Left ventricle myocardium superior (tissue), 1 donor: ENCODE data around the gene CD3D. TPM values are rescaled to one million over a fixed set of nuclear protein-coding genes. Genes with fewer than 3 reads are reported as not detected.
A peak's percentile ranks its signal among the peaks of the same experiment; 100 is the strongest.

Source experiments
- ATAC-seq: fragments of 200-7000 bp; cut with Tn5 transposase; one replicate; pipeline ENCODE4 v1.9.1; 2020; ENCODE audit warnings: mild to moderate bottlenecking, moderate library complexity
- DNase-seq: peaks from one replicate; pipeline ENCODE4 v3.0.0-alpha.2; 2020
- intact Hi-C: fragments of 100-400 bp; cut with micrococcal nuclease; formaldehyde crosslinking; loops from one replicate; pipeline ENCODE4 v1.11.0; 2022
- total RNA-seq: library from RNA; stranded (reverse); fragmentation: NEBNext Ultra II Directional; extraction: Animal tissue kit (Norgen Biotek cat#: 25700); gene quantifications from one replicate; pipeline ENCODE4 v1.2.1, GENCODE V29; 2021
- donor health status: DM: no; HTN: yes; CAD: no; lungs with severe emphysema.

Gene CD3D
- total RNA-seq, 1 donor from 2014 or later = 1.6 TPM

DNA sequence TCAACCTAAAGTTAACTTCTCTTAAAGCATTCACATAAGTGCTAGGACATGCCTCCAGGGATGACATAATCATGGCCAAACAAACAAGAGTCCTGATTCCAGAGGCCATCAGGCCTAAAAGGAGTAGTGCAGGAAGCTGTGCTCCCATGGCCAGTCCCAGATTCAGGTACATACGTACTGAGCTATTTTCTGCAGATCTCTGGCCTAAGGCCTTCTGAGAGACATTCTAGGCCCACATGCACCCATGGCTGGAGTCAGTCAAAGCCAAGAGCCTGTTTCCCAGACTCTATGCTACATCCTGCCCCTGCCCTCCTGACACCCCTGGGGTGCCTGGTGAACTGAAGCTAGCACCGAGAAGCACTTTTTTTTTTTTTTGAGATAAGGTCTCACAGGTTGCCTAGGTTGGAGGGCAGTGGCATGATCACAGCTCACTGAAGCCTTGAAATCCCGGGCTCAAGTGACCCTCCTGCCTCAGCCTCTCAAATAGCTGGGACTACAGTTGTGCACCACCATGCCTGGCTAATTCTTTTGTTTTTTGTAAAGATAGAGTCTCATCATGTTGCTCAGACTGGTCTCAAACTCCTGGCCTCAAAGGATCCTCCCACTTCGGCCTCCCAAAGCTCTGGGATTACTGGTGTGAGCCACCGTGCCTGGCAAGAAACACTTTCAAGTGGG, 553 bp downstream of the CD3D start:
- DNase-seq (no peak), ATAC-seq (no peak)
- intact Hi-C loops = loop anchor here (10.0 kb wide), 1 partner anchor 137 kb away; no protein-coding TSS in a partner anchor

DNA sequence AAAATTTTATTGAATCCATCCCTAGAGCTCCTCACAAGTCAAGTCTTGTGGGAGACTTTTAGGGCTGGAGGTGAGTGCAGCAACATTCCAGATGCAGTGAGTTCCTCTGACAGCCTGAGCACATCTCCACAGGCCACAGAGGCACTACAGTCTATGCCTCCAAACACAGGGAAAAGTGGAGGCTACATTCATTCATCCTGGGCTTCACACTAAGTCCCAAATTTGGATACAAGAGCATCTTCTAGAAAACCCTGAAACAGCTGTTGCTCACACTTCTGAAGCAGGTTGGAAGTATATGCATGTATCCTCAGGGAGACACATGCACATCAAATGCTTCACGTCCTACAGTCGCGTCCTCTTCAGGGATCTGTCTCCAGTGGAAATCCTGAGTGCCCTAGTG, 1.2 kb downstream of the CD3D start:
- DNase-seq (no peak), ATAC-seq (no peak)
- intact Hi-C loops = loop anchor here (10.0 kb wide), 1 partner anchor 136 kb away; no protein-coding TSS in a partner anchor

DNA sequence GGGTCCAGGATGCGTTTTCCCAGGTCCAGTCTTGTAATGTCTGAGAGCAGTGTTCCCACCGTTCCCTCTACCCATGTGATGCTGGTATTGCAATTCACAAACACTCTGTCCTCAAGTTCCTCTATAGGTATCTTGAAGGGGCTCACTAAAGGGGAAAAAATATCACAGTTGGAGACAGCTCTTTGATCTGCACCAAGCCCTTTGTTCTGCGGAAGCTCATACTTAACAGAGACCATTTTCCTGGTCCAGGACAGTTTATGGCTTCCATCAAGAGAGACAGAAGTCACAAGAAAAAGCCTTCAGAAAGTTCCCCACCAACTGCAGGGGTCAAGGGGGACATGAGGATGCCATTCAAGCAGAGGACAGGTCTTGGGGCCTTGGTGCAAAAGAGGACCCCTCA, 2.1 kb downstream of the CD3D start:
- intact Hi-C loops = loop anchor here (10.0 kb wide), 1 partner anchor 136 kb away; no protein-coding TSS in a partner anchor
- DNase-seq (no peak), ATAC-seq (no peak)

DNA sequence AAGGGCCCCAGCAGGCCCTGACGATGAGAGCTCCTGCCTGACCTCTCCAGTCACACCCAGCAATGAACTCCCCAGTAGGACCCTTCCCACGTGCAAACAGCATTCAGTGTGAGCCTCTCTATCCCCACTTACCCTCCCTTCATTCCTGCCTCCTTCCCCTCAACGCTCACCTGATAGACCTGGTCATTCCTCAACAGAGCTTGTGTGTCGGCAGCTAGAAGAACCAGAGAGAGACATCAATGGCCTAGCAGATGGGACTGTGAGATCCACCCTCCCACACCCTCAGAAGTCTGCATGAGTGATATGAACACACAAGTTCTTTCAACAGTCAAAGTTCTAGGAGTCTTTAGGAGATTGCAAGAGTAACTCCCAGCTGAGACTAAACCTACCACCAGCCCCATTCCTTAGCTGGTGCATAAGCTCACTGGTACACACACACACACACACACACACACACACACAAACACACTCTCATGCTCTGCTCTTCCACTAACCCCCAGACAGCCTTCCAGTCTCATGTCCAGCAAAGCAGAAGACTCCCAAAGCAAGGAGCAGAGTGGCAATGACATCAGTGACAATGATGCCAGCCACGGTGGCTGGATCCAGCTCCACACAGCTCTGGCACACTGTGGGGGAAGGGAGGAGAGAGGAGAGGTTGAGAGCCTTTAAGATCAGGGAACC, 3.1 kb downstream of the CD3D start:
- ATAC-seq (no peak), DNase-seq (no peak)
- intact Hi-C loops = no loop called here

DNA sequence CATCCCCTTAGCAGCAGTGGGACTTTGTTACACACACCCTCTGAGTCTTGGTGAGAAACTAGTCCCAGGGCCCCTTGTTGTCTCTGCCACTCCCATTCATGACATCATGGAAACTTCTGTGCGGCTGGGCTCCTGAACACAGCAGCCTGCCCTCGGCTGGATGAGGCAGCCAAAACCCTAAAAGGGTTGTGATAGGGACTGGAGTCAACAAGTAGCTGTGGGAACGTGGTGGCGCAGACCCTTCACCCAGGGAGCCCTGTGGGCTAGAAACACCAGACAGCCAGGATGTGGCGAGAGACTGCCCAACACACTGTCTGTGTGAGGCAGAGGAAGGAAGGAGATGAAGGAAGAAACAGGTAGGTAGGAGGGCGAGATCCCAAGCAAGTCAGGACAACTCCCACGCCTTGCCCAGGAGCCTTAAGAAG, 3.9 kb downstream of the CD3D start:
- DNase-seq = no peak
- ATAC-seq = peak; percentile 63
- intact Hi-C loops = no loop called here

DNA sequence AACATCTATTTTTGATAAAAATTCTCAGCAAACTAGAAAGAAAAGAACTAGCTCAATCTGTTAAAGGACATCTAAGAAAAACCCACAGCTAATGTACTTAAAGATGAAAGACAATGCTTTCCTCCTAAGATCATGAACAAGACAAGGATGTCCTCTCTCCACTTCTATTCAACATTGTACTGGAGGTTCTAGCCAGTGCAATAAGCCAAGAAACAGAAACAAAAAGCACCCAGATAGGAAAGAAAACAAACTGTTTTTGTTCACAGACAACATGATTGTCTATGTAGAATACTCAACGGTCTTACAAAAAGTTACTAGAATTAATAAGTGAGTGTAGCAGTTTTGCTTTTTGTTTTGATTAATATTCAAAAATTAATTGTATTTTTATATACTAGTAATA, 7.8 kb downstream of the CD3D start:
- ATAC-seq (no peak), DNase-seq (no peak)
- intact Hi-C loops = no loop called here

DNA sequence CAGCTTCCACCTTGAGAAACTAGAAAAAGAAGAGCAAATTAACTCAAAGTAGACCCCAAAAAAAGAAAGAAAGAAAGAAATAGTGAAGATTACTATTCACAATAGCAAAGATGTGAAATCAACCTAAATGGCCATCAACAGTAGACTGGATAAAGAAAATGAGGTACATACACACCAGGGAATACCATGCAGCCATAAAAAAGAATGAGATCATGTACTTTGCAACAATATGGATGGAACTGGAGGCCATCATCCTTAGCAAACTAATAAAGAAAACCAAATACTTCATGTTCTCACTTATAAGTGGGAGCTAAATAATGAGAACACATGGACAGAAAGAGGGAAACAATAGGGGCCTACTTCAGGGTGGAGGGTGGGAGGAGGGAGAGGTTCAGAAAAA, 13.8 kb downstream of the CD3D start:
- intact Hi-C loops = no loop called here
- no peak for ATAC-seq

DNA sequence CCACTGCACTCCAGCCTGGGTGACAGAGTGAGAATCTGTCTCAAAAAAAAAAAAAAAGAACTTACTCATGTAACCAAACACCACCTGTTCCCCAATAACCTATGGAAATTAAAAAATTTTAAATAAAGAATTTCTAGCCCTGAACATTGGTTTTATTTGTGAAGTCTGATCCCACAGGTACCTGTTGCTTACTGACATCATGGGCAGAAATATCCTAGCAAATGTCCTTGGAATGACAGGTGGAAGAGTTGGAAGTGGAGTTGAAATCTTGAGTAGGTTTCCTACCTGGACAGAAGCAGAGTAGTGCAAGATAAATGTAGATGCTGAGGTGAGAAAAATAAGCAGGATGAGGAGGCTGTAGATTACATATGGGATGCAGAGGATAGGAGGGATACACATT, 17.2 kb downstream of the CD3D start:
- intact Hi-C loops = no loop called here
- ATAC-seq = no peak

More for the DNA sequence above, 13.8 kb downstream of the CD3D start:
- DNase-seq = no peak

DNA sequence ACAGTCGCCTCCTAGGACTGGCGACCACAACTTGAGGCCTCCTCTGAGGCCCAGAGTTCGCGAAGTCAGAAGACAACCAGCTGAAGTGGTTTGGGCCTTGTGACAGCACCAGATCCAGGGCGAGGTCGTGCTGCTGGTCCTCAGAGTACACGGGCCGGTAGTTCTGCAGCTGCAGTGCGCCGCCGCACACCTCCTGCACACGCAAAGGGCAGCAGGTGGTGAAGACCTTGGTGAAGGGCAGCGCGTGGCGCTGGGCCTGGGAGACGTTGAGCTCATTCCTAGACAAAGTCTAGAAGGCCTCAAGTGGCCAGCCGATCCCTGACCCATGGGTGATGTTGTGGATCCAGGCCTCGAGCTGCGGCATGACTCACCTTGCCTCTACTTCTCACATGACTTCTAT, 19.8 kb downstream of the CD3D start:
- intact Hi-C loops = no loop called here
- no peak for DNase-seq
- no peak for ATAC-seq

More for the DNA sequence above, 17.2 kb downstream of the CD3D start:
- no peak for DNase-seq

DNA sequence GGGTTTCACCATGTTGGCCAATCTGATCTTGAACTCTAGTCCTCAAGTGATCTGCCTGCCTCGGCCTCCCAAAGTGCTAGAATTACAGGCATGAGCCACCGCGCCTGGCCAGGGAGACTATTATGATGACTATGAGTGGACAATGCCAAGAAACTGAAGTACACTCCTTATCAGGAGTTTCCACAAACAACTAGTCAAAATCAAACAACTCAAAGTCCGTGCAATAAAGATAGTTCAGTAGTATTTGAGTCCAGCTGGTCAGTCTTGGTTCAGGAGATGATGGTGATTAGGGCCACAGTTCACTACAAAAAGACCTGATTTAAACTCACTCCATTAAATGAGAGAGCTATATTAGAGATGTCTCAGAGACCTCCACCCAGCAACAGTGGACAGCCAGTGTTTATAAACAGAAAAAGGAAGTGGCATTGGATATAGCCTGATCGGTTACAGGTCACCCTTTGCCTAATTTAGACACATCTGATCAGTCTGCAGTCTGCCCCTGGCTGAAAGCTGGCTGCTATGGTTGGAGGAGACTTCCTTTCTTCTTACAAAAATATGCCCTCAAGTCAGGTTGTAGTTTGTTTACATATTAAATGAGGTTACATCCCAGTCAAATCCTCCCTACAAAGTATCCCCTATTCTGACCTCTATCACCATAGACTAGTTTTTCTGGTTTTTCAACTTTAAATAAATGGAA, 21.0 kb downstream of the CD3D start:
- no peak for ATAC-seq
- no peak for DNase-seq
- intact Hi-C loops = no loop called here

DNA sequence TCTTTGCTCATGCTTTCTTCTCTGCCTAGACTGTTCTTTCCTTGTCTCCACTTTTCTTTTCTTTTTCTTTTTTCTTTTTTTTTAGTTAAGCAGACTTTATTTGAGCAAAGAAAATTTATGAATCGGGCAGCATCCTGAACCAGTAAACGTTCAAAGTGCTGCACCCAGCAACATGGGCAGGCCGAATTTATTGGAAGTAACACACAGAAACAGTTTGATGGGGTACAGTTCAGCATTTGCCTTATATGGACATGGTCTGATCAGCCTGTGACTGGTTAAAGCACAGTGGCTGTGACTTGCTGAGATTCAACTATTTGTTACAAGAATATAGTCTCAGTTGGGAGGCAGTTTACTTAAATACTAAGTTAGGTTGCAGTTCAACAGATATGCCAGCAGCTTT, 22.0 kb downstream of the CD3D start:
- intact Hi-C loops = no loop called here

DNA sequence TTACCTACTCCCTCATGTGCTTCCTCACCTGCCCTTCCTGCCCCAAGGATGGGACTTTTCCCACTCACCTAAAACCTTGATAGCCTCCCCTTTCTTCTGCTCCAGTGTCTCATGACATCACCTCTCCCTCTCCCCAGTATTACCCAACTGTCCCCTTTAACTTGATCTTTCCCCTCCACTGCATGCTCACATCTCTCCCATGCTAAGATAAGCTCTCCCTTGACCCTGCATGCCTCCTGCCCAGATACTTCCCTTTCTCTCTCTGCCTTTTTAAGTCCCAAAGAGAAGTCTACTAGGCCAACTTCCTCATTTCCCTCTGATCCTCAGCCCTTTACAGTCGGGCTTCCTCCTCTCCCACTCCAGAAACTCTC, 23.2 kb downstream of the CD3D start:
- ATAC-seq (peak; percentile 43), DNase-seq (no peak)
- intact Hi-C loops = no loop called here

More for the DNA sequence above, 22.0 kb downstream of the CD3D start:
- ATAC-seq = no peak
- DNase-seq = no peak

DNA sequence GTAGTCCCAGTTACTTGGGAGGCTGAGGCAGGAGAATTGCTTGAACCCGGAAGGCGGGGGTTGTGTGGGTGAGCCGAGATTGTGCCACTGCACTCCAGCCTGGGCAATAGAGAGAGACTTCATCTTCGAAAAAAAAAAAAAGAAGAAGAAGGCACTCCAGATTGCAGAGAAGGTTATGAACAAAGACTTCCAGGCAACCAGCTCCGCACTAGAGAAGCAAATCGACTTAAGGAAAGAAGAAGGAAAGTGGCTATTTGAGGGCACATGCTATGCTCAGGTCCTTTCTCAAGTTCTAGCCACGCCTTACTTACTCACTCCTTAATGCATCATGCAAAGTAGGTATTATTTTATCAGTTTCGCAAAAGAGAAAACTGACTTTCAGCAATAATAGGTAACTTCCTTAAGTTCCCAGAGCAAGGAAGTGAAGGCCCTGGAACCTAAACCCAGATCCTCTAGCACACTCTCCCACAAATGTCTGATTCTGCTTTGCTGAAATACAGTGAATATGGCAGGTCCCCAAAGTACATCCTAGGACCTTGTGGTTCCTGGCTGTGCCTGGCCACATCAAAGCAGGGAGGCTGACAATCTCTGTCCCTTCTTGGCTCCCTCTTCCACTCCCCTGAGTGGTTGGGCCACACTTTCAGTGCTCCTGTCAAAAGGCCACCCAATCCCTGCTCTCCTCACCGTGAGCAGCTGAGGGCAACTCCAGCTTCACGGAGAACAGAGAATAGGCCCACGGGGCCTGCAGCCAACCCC, 23.7 kb downstream of the CD3D start:
- ATAC-seq (no peak), DNase-seq (no peak)
- intact Hi-C loops = no loop called here

DNA sequence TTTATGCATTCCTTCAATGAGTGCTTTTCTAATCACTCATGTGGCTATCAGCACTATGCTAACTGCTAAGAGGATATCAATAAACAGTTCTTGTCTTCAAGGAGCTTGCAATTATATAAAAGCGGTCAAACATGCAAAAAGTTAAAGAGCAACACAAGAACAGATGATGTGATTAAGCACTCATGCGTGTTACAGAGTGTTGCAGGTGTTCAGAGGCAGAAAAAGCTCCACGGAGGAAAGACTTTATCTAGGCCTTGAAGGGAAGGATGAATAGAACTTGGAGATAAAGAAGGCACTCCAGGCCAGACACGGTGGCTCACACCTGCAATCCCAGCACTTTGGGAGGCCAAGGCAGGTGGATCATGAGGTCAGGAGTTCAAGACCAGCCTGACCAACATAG, 24.4 kb downstream of the CD3D start:
- no peak for DNase-seq
- no peak for ATAC-seq
- intact Hi-C loops = no loop called here

DNA sequence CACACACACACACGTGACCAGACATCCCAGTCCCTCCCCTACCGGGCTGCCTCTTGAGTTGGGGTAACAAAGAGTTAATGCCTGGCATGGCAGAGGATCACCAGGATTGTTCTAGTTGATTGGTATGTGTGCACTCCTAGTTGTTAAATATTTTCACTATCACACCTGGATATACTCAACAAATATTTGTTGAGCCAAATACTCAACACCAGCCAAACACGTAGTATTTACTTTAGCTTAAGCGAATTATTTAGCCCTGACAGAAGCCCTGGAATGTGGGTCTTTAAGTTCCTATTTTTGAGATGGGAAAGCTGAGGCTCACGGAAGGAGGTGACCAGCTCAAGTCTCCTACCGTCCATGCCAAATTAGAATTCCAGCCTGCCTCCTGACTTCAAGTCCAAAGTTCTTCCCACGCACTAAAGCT, 27.5 kb downstream of the CD3D start:
- no peak for DNase-seq
- intact Hi-C loops = no loop called here
- ATAC-seq = no peak

DNA sequence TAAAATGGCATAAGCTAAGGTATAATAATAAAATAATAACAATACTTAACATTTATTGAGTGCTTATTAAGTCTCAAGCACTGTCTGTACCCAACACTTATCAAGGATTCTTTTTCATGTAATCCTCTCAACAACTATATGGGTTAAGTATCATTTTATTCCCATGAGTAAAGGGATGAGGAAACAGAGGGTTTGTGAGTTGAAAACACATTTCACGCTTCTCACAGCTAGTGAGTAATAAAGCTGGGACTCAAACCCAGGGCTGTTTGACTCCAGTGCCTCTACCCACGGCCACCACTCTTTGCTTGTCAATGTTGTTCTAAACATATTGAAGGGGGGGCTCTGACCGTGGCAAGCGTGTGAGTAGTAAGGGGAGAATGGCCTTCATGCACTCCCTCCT, 29.3 kb downstream of the CD3D start:
- no peak for DNase-seq
- intact Hi-C loops = no loop called here
- ATAC-seq = no peak

DNA sequence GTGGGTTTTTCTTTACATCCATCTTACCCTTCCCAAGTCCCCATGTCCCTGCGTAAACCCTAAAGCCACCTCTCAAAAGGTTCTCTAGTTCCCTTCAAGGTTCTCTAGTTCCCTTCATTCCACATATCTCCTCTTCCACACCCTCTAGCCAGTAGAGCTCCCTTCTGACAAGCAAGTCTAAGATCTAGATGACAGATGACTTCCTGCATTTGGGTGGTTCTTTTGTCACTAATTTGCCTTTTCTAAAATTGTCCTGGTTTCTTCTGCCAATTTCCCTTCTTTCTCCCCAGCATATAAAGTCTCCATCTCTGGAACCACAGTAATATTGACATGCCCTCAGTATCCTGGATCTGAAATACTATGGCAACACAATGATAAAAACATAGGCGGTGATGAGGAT, 30.2 kb downstream of the CD3D start:
- ATAC-seq (no peak), DNase-seq (no peak)
- intact Hi-C loops = no loop called here

DNA sequence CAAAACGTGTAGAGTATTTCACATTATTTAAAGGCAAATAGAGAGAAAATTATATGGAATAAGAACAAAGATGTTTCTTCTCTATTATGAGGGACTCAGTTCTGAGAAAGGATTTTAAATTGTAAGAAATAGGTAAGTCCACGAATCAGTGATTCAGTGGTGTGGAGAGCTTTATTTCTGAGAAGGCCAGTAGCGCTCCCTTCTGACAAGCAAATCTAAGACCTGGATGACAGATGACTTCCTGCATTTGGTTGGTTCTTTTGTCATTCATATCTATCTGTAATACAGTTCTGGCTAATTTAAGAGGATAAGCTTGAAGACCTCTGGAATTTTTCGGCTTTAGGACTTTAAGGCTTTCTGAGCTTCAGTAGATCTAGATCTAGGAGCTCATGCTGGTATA, 31.0 kb downstream of the CD3D start:
- DNase-seq = no peak
- no peak for ATAC-seq
- intact Hi-C loops = no loop called here

DNA sequence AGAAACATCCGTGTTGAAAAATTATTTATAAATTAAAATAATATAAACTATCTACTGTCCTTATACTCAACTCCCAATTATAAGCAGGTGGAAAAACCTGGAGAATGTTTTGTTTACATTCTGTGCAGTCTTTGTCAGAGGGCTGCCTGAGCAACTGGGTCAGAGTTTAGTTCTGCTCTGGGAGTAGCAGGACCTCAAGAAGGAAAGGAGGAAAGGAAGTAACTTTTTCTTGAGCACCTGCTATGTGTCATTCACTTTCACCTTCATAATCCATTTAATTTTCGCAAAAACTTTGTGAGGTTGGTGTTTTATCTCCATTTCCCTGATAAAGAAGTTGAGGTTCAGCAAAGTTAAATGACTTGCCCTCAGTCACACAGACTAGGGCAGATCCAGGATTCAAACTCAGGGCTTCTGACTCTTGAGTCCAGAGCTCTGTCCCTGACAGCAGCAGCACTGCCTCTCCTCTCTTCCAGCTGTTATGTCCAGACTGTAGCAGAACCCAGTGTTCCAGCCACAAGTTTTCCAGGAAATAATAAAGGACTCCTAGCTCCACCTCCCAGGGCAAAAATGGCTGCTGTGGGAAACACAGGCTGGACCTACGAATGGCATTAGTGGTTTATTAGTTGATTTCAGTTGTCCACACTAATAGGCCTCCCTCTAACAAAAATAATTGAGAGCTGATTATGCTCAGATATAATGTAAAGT, 31.6 kb downstream of the CD3D start:
- DNase-seq (no peak), ATAC-seq (no peak)
- intact Hi-C loops = no loop called here
